Stomach (tissue), 4 donors: ENCODE measurements around the gene SPHK1.

Experiments used
- EP300 ChIP-seq: sonication (generic); formaldehyde crosslinking; IDR thresholded peaks from one replicate; pipeline ENCODE4 v1.6.1; 2017; ENCODE audit warnings: antibody characterized with exemption
- POLR2AphosphoS5 ChIP-seq, 3 donors: sonication (generic); formaldehyde crosslinking; IDR thresholded peaks; one replicate each; pipeline ENCODE4 v1.6.1; 2016; ENCODE audit warnings: antibody characterized with exemption in 3 of 3
- TF ChIP-seq, protein P1 (sequence below), 7 experiments: fragments of 450-650 bp in 4 of 7; fragments of 200-600 bp in 3 of 7; sonication (generic) in 3 of 7; IDR thresholded peaks; one replicate each; pipeline ENCODE4 v1.5.1; 2016 to 2019; ENCODE audit warnings: antibody characterized with exemption in 7 of 7, control low read depth in 2 of 7, mild to moderate bottlenecking in 1 of 7

DNA sequence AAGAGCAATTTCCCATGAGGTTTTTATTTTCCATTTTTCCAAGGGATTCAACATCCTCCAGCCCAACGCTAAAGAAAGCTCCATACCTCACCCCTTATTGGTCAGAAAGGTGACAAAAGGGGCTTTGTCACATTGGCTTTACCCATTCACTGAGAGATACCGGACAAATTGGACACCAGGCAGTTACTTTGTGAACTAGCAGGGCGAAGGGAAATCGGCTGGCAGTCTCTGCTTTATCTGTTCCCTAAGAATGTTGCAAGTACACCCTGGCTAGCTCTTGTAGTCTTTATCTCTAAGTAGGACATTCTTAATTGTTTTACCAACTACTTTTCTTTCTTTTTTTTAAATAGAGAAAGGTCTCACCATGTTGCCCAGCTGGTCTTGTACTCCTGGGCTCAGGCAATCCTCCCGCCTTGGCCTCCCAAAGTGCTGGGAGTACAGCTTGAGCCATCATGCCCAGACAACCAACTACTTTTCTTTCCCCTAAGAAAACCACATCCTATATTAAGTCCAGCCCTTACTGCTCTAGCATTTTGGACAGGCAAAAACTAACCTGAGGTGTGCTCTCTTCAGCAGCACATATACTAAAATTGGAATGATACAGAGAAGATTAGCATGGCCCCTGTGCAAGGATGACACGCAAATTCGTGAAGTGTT lies 47.5 kb upstream of the SPHK1 start:
- TF ChIP-seq, protein P1, sequence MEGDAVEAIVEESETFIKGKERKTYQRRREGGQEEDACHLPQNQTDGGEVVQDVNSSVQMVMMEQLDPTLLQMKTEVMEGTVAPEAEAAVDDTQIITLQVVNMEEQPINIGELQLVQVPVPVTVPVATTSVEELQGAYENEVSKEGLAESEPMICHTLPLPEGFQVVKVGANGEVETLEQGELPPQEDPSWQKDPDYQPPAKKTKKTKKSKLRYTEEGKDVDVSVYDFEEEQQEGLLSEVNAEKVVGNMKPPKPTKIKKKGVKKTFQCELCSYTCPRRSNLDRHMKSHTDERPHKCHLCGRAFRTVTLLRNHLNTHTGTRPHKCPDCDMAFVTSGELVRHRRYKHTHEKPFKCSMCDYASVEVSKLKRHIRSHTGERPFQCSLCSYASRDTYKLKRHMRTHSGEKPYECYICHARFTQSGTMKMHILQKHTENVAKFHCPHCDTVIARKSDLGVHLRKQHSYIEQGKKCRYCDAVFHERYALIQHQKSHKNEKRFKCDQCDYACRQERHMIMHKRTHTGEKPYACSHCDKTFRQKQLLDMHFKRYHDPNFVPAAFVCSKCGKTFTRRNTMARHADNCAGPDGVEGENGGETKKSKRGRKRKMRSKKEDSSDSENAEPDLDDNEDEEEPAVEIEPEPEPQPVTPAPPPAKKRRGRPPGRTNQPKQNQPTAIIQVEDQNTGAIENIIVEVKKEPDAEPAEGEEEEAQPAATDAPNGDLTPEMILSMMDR (IDR thresholded peaks at IDR 0.05) = no peak
- TF ChIP-seq POLR2AphosphoS5 (IDR thresholded peaks at IDR 0.05) = no peak
- no peak for TF ChIP-seq EP300
